Small intestine (tissue), 4 donors: ENCODE measurements around the gene DDX4. TPM values are rescaled to one million over a fixed set of nuclear protein-coding genes. Genes with fewer than 3 reads are reported as not detected.

Experiments
- polyA plus RNA-seq, 4 donors: library from polyadenylated mRNA; stranded (reverse) in 3 of 4; unstranded in 1 of 4; fragments of 200-250 nt in 3 of 4; fragments of 120-200 nt in 1 of 4; gene quantifications; one replicate each; pipeline versions ENCODE4 v1.2.1 to v1.2.3, GENCODE V29; 2013
- donor health status: healthy with polysubstance abuse.
- donor health status: Bipolar disorder and iron deficiency.
- donor health status: healthy.

Gene DDX4
- polyA plus RNA-seq, 4 donors: 0.01 TPM; not detected in 3

Other genes starting within 250 kb of the DDX4 start
- gene PLPP1, start 203.1 kb upstream of the DDX4 start, polyA plus RNA-seq: 10 to 100 TPM; 44.6 to 91.3 (median 53.4) TPM
- gene SLC38A9, start 25.7 kb upstream of the DDX4 start, polyA plus RNA-seq: 10 to 100 TPM in 1 of 4 donors, 1 to 10 TPM in 3; 3.6 to 25.8 (median 6.9) TPM
- under 1 TPM in 2 of 4 donors, not detected in 2; 0.04 TPM for gene IL31RA, start 113.3 kb downstream of the DDX4 start, polyA plus RNA-seq